T-cell (primary cell): ENCODE results near the gene GJB4. TPM values are rescaled to one million over a fixed set of nuclear protein-coding genes. Genes with fewer than 3 reads are reported as not detected.

Source experiments
- ATAC-seq, 4 experiments: fragments of 200-7000 bp in 3 of 4; fragments of 150-1000 bp in 1 of 4; cut with Tn5 transposase; replicated peaks in 1 of 4; 1 replicate in 3 of 4; 2 replicates in 1 of 4; pipeline ENCODE4 v1.10.0; 2021; ENCODE audit warnings: moderate library complexity in 3 of 4, mild to moderate bottlenecking in 2 of 4, moderate number of reproducible peaks in 1 of 4
- CTCF ChIA-PET, 2 donors: fragments of 300-600 bp; sonication (Branson Sonifier 250); formaldehyde crosslinking; loops; one replicate each; lab custom pipeline; 2022; ENCODE audit warnings: antibody characterized with exemption in 2 of 2; lab: Charles Lee
- POLR2A ChIA-PET, 2 donors: fragments of 300-600 bp; sonication (Branson Sonifier 250); formaldehyde crosslinking; loops; one replicate each; lab custom pipeline; 2022; ENCODE audit warnings: antibody characterized with exemption in 2 of 2; lab: Charles Lee
- DNase-seq, 35 experiments: peaks; one replicate each; pipeline versions ENCODE4 v3.0.0 to v3.0.0-alpha.2; 2013 to 2023
- H3K27ac ChIP-seq: one replicate; pipeline ENCODE4 v1.5.1; 2013; ENCODE audit warnings: low read length
- H3K27me3 ChIP-seq, 2 experiments: replicated peaks in 1 of 2; 1 replicate in 1 of 2; 2 replicates in 1 of 2; pipeline versions ENCODE4 v1.6.1 to v1.7.0; 2013; ENCODE audit warnings: low read length in 1 of 2, mixed read lengths in 1 of 2; ENCODE audit not compliant: control insufficient read depth in 2 of 2, insufficient read depth in 2 of 2; ENCODE audit errors: extremely low read depth in 1 of 2
- H3K36me3 ChIP-seq, 2 donors: 1 replicate in 1 of 2; 2 replicates in 1 of 2; pipeline versions ENCODE4 v1.6.1 to v1.7.0; 2013; ENCODE audit warnings: low read length in 1 of 2; ENCODE audit not compliant: control insufficient read depth in 2 of 2, insufficient read depth in 1 of 2; ENCODE audit errors: extremely low read depth in 1 of 2
- H3K4me1 ChIP-seq, 2 experiments: 1 replicate in 1 of 2; 2 replicates in 1 of 2; pipeline versions ENCODE4 v1.6.1 to v1.7.0; 2013; ENCODE audit warnings: low read length in 2 of 2, mixed read lengths in 1 of 2; ENCODE audit not compliant: insufficient read depth in 2 of 2, control insufficient read depth in 1 of 2; ENCODE audit errors: extremely low read depth in 1 of 2
- H3K4me3 ChIP-seq, 2 donors: 1 replicate in 1 of 2; 2 replicates in 1 of 2; pipeline versions ENCODE4 v1.5.1 to v1.7.0; 2013; ENCODE audit warnings: mild to moderate bottlenecking in 2 of 2, low read length in 1 of 2, moderate library complexity in 1 of 2; ENCODE audit not compliant: control insufficient read depth in 1 of 2; ENCODE audit errors: extremely low read depth in 1 of 2
- H3K9me3 ChIP-seq: 2 replicates; pipeline ENCODE4 v1.7.0; 2013
- H3K27ac Mint-ChIP-seq, 2 donors: one replicate each; pipeline ENCODE4 v1.8.0; 2020 to 2021; ENCODE audit warnings: mild to moderate bottlenecking in 2 of 2, mixed read lengths in 2 of 2
- H3K27me3 Mint-ChIP-seq, 2 donors: one replicate each; pipeline ENCODE4 v1.8.0; 2021 to 2022; ENCODE audit warnings: mixed read lengths in 2 of 2
- H3K36me3 Mint-ChIP-seq: one replicate; pipeline ENCODE4 v1.8.0; 2021; ENCODE audit warnings: mixed read lengths
- H3K4me1 Mint-ChIP-seq, 3 donors: one replicate each; pipeline ENCODE4 v1.8.0; 2020 to 2022; ENCODE audit warnings: mixed read lengths in 3 of 3, mild to moderate bottlenecking in 1 of 3
- H3K4me3 Mint-ChIP-seq, 3 donors: one replicate each; pipeline ENCODE4 v1.8.0; 2020 to 2022; ENCODE audit warnings: mild to moderate bottlenecking in 3 of 3, mixed read lengths in 3 of 3, moderate library complexity in 3 of 3
- H3K9me3 Mint-ChIP-seq, 3 donors: one replicate each; pipeline ENCODE4 v1.8.0; 2020 to 2022; ENCODE audit warnings: mixed read lengths in 3 of 3
- WGBS: methylation state at CpG from one replicate; pipeline ENCODE4 v1.1.5; 2013; ENCODE audit warnings: missing lambda C conversion rate; ENCODE audit not compliant: insufficient coverage; 5-methylcytosine and 5-hydroxymethylcytosine counted together
- total RNA-seq, 35 experiments: library from RNA in 6 of 35; stranded (reverse) in 6 of 35; fragments of 120-200 nt in 1 of 35; gene quantifications; one replicate each; pipeline versions ENCODE4 v1.2.1 to v1.2.4 and lab custom pipeline; 2013 to 2026

Gene GJB4
- total RNA-seq (not detected), total RNA-seq (lab: John Stamatoyannopoulos, UW) (0 to 0.06 (median 0) reads per million in 29 experiments)
- total RNA-seq (2013) = not detected

- ChIA-PET CTCF (no interaction called here), POLR2A (no interaction called here)
- Mint-ChIP-seq H3K27ac (no peak within 1 kb of the TSS), H3K36me3 (no peaks in the 10 kb centered on the region), H3K27me3 (peaks cover 12 to 20% of the 10 kb centered on the region in 2 donors), H3K9me3 (no peaks in the 10 kb centered on the region), H3K4me3 (no peak within 1 kb of the TSS), H3K4me1 (no peaks in the 10 kb centered on the region)
- DNase-seq (no peak), ATAC-seq (no peak)
- Histone ChIP-seq H3K36me3 (no peaks in the 10 kb centered on the region), H3K27ac (no peak within 1 kb of the TSS), H3K4me1 (no peaks in the 10 kb centered on the region), H3K4me3 (no peak within 1 kb of the TSS), H3K27me3 (peaks cover 0 to 53% of the 10 kb centered on the region in 2 experiments), H3K9me3 (no peaks in the 10 kb centered on the region)
- 70% methylated on average over 7 of the region's 10 CpGs for WGBS
Observed at GRCh38 chr1:34759503-34760357, at the start of gene GJB4. TSS of gene GJB4 (plus strand) at chr1:34759740. CDS start at chr1:34761255, 1,515 bp downstream.

GRCh38 chr1:34710812-34711211, 48.7 kb upstream of the GJB4 start:
- ATAC-seq = no peak
- H3K27ac Mint-ChIP-seq = no peak overlapping the region

GRCh38 chr1:34711485-34711884, 48.1 kb upstream of the GJB4 start:
- no CpG with 5 or more reads among the region's 4 CpGs for WGBS

More at GRCh38 chr1:34710812-34711211, 48.7 kb upstream of the GJB4 start:
- peaks cover 9% of the 10 kb centered on the region in 2 donors for H3K27me3 Mint-ChIP-seq
- H3K27ac ChIP-seq = no peak overlapping the region
- H3K36me3 Mint-ChIP-seq = no peaks in the 10 kb centered on the region
- no peak overlapping the region for H3K4me3 ChIP-seq
- peaks cover 0 to 4% (median 0%) of the 10 kb centered on the region in 3 donors for H3K9me3 Mint-ChIP-seq
- H3K36me3 ChIP-seq = no peaks in the 10 kb centered on the region
- POLR2A ChIA-PET = no interaction called here
- H3K4me1 ChIP-seq = no peaks in the 10 kb centered on the region
- CTCF ChIA-PET = interaction anchor here in 1 of 2 donors (0.6 kb wide), 1 partner anchor 249 kb away, joined by 6 read pairs; no protein-coding TSS in a partner anchor
- no peak for DNase-seq
- H3K9me3 ChIP-seq = no peaks in the 10 kb centered on the region
- H3K4me1 Mint-ChIP-seq = no peaks in the 10 kb centered on the region
- H3K27me3 ChIP-seq = peaks cover 0 to 10% of the 10 kb centered on the region in 2 experiments
- no peak overlapping the region for H3K4me3 Mint-ChIP-seq

GRCh38 chr1:34712007-34712688, 47.4 kb upstream of the GJB4 start:
- Mint-ChIP-seq H3K9me3 (peaks cover 0 to 4% (median 0%) of the 10 kb centered on the region in 3 donors), H3K4me1 (no peaks in the 10 kb centered on the region), H3K27ac (no peak overlapping the region), H3K4me3 (no peak overlapping the region), H3K36me3 (no peaks in the 10 kb centered on the region), H3K27me3 (peaks cover 6 to 13% of the 10 kb centered on the region in 2 donors)
- peaks cover 0 to 15% of the 10 kb centered on the region in 2 experiments for H3K27me3 ChIP-seq
- H3K27ac ChIP-seq = no peak overlapping the region
- no peak for ATAC-seq
- POLR2A ChIA-PET = no interaction called here
- WGBS = 60% methylated on average over 4 of the region's 7 CpGs
- no peak for DNase-seq
- H3K36me3 ChIP-seq = no peaks in the 10 kb centered on the region
- CTCF ChIA-PET = no interaction called here
- H3K4me3 ChIP-seq = no peak overlapping the region
- H3K4me1 ChIP-seq = no peaks in the 10 kb centered on the region
- H3K9me3 ChIP-seq = no peaks in the 10 kb centered on the region

More at GRCh38 chr1:34711485-34711884, 48.1 kb upstream of the GJB4 start:
- Histone ChIP-seq H3K27me3 (peaks cover 0 to 10% of the 10 kb centered on the region in 2 experiments), H3K36me3 (no peaks in the 10 kb centered on the region), H3K9me3 (no peaks in the 10 kb centered on the region), H3K4me3 (no peak overlapping the region), H3K27ac (no peak overlapping the region), H3K4me1 (no peaks in the 10 kb centered on the region)
- H3K27ac Mint-ChIP-seq = no peak overlapping the region
- H3K4me3 Mint-ChIP-seq = no peak overlapping the region
- no peaks in the 10 kb centered on the region for H3K36me3 Mint-ChIP-seq
- POLR2A ChIA-PET = no interaction called here
- H3K4me1 Mint-ChIP-seq = no peaks in the 10 kb centered on the region
- ATAC-seq (no peak), DNase-seq (no peak)
- peaks cover 6 to 8% of the 10 kb centered on the region in 2 donors for H3K27me3 Mint-ChIP-seq
- peaks cover 0 to 4% (median 0%) of the 10 kb centered on the region in 3 donors for H3K9me3 Mint-ChIP-seq
- CTCF ChIA-PET = no interaction called here

GRCh38 chr1:34713443-34713842, 46.1 kb upstream of the GJB4 start:
- 87% methylated on average over 6 of the region's 6 CpGs for WGBS
- Mint-ChIP-seq H3K4me1 (no peaks in the 10 kb centered on the region), H3K27ac (no peak overlapping the region), H3K4me3 (no peak overlapping the region), H3K27me3 (peaks cover 13 to 21% of the 10 kb centered on the region in 2 donors), H3K36me3 (no peaks in the 10 kb centered on the region), H3K9me3 (peaks cover 0 to 4% (median 0%) of the 10 kb centered on the region in 3 donors)
- H3K36me3 ChIP-seq = no peaks in the 10 kb centered on the region
- H3K27me3 ChIP-seq = peaks cover 0 to 23% of the 10 kb centered on the region in 2 experiments
- no peaks in the 10 kb centered on the region for H3K9me3 ChIP-seq
- CTCF ChIA-PET = no interaction called here
- ATAC-seq (no peak), DNase-seq (no peak)
- no peak overlapping the region for H3K4me3 ChIP-seq
- H3K4me1 ChIP-seq = no peaks in the 10 kb centered on the region
- no peak overlapping the region for H3K27ac ChIP-seq
- POLR2A ChIA-PET = no interaction called here

- POLR2A ChIA-PET = no interaction called here
- Mint-ChIP-seq H3K36me3 (no peaks in the 10 kb centered on the region), H3K27ac (no peak overlapping the region), H3K9me3 (peaks cover 0 to 3% (median 0%) of the 10 kb centered on the region in 3 donors), H3K4me3 (no peak overlapping the region), H3K4me1 (no peaks in the 10 kb centered on the region), H3K27me3 (peaks cover 17 to 28% of the 10 kb centered on the region in 2 donors)
- H3K9me3 ChIP-seq = no peaks in the 10 kb centered on the region
- WGBS = no CpG with 5 or more reads among the region's 3 CpGs
- DNase-seq (no peak), ATAC-seq (no peak)
- no peaks in the 10 kb centered on the region for H3K4me1 ChIP-seq
- H3K36me3 ChIP-seq = no peaks in the 10 kb centered on the region
- no peak overlapping the region for H3K4me3 ChIP-seq
- CTCF ChIA-PET = no interaction called here
- H3K27ac ChIP-seq = no peak overlapping the region
- H3K27me3 ChIP-seq = peaks cover 0 to 24% of the 10 kb centered on the region in 2 experiments
Observed at GRCh38 chr1:34714386-34714785, 45.2 kb upstream of the GJB4 start.
